ENCODE data around the gene EPB41L5.

Gene EPB41L5

DNA sequence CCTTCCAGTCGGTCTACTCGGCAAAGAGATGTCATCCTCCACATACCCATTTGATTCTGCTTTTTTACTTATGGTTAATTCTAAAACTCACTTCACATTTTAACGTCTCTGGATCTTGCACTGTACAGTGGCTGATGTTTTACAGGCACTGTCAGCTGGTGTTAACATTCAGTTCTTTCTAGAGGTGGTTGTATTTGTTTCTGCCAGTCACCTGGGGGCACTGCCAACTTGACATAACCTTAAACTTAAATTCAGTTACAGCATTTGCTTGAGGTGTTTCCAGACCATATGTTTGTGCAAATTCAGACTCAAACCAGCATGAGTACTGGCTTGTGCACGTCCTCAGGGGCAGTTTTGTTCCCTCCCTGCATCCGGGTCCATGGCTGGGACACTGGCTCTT, 215.6 kb downstream of the EPB41L5 start:
- DNase-seq: no peak

Data from activated CD4-positive, alpha-beta T cell treated with anti-CD3 and anti-CD28 coated beads for 4 hours (primary cell).